GM12878 (cell line): ENCODE measurements around the gene POLE3.

Source experiments
- CTCF ChIP-seq, 3 experiments: IDR thresholded peaks in 2 of 3; conservative IDR thresholded peaks in 1 of 3; 2 replicates each; pipeline ENCODE4 v1.5.1; 2011; ENCODE audit warnings: low read depth in 3 of 3, low read length in 3 of 3, mild to moderate bottlenecking in 3 of 3, control low read depth in 2 of 3, moderate library complexity in 2 of 3, inconsistent platforms in 1 of 3, mixed read lengths in 1 of 3; ENCODE audit not compliant: control insufficient read depth in 2 of 3, insufficient read depth in 1 of 3; ENCODE audit errors: extremely low read depth in 1 of 3
- JUND ChIP-seq: IDR thresholded peaks from 2 replicates; pipeline ENCODE4 v1.6.1; 2012; ENCODE audit warnings: low read depth, mild to moderate bottlenecking, low read length, improper control_type of control experiment, moderate library complexity
- MTA3 ChIP-seq: IDR thresholded peaks from 2 replicates; pipeline ENCODE4 v1.6.1; 2012; ENCODE audit warnings: low read length, inconsistent platforms, borderline replicate concordance
- NFIC ChIP-seq: IDR thresholded peaks from 2 replicates; pipeline ENCODE4 v1.6.1; 2012; ENCODE audit warnings: low read depth, mild to moderate bottlenecking, inconsistent platforms, low read length, moderate library complexity
- NKRF ChIP-seq: fragments of 450-650 bp; conservative IDR thresholded peaks from 2 replicates; pipeline ENCODE4 v1.6.1; 2017; ENCODE audit warnings: mild to moderate bottlenecking, moderate library complexity
- RCOR1 ChIP-seq: conservative IDR thresholded peaks from 2 replicates; pipeline ENCODE4 v1.6.1; 2012; ENCODE audit warnings: low read depth, low read length, improper control_type of control experiment
- RFX5 ChIP-seq: IDR thresholded peaks from 2 replicates; pipeline ENCODE4 v1.6.1; 2011; ENCODE audit warnings: low read depth, low read length, improper control_type of control experiment
- SKIL ChIP-seq: fragments of 450-650 bp; IDR thresholded peaks from 2 replicates; pipeline ENCODE4 v1.6.1; 2017; ENCODE audit warnings: mild to moderate bottlenecking, low read depth, inconsistent platforms; ENCODE audit not compliant: poor library complexity, severe bottlenecking
- SMAD1 ChIP-seq: fragments of 450-650 bp; IDR thresholded peaks from 2 replicates; pipeline ENCODE4 v1.6.1; 2018; ENCODE audit warnings: mild to moderate bottlenecking, low read depth; ENCODE audit not compliant: partially characterized antibody
- USF1 ChIP-seq: IDR thresholded peaks from 2 replicates; pipeline ENCODE4 v1.6.1; 2011; ENCODE audit warnings: borderline replicate concordance, low read depth, mild to moderate bottlenecking, moderate library complexity, mixed read lengths, low read length; ENCODE audit not compliant: insufficient read depth; ENCODE audit errors: extremely low read length
- ZBED1 ChIP-seq: IDR thresholded peaks from 2 replicates; pipeline ENCODE4 v1.6.1; 2016; ENCODE audit warnings: borderline replicate concordance
- ZSCAN29 ChIP-seq: fragments of 450-650 bp; IDR thresholded peaks from 2 replicates; pipeline ENCODE4 v1.6.1; 2017; ENCODE audit warnings: mild to moderate bottlenecking, moderate library complexity

GRCh38 chr9:113359385-113359784 lies 51.1 kb downstream of the POLE3 start:
- TF ChIP-seq CTCF (IDR thresholded peaks at IDR 0.05 in 2 of 3, conservative IDR thresholded peaks at IDR 0.05 in 1 of 3; ENCODE audit: control insufficient read depth in 2 of 3, extremely low read depth in 1 of 3, insufficient read depth in 1 of 3, low read depth in 3 of 3, low read length in 3 of 3) (no peak), MTA3 (no peak), NFIC (no peak), JUND (no peak), SKIL (no peak), SMAD1 (no peak), ZSCAN29 (no peak), NKRF (no peak), USF1 (no peak), RCOR1 (no peak), ZBED1 (no peak), RFX5 (no peak)
